Lower leg skin (tissue), 4 donors: ENCODE measurements around the gene ST6GALNAC3. TPM values are rescaled to one million over a fixed set of nuclear protein-coding genes. Genes with fewer than 3 reads are reported as not detected.
"Not testable (repeated sequence)": the region's sequence is repeated elsewhere in the genome, so short reads cannot be mapped to it uniquely, and the experiment has no call there.

Experiments used
- DNase-seq, 2 donors: peaks; one replicate each; pipeline ENCODE4 v3.0.0-alpha.2; 2019; ENCODE audit warnings: low spot score in 2 of 2
- H3K4me3 ChIP-seq: fragments of 200-600 bp; sonication (generic); 2 replicates; pipeline ENCODE4 v1.5.1; 2017; ENCODE audit warnings: mild to moderate bottlenecking, low read depth; ENCODE audit not compliant: poor library complexity, severe bottlenecking
- POLR2A ChIP-seq, 2 donors: fragments of 450-650 bp; IDR thresholded peaks; one replicate each; pipeline ENCODE4 v1.6.1; 2016 to 2017; ENCODE audit warnings: antibody characterized with exemption in 2 of 2, mild to moderate bottlenecking in 1 of 2, moderate library complexity in 1 of 2
- WGBS, 2 donors: methylation state at CpG; one replicate each; pipeline ENCODE4 v1.1.5; 2018; 5-methylcytosine and 5-hydroxymethylcytosine counted together
- intact Hi-C: fragments of 100-400 bp; cut with DNase I; formaldehyde crosslinking; loops from one replicate; pipeline ENCODE4 v1.15.0; 2023; ENCODE audit warnings: low total_unique reads
- total RNA-seq, 4 donors: library from RNA; depleted of rRNA; stranded (reverse); fragments of >200 nt; gene quantifications; one replicate each; pipeline ENCODE4 v1.1.0, GENCODE V29; 2016
- TF ChIP-seq, protein P1 (sequence below), 3 donors: fragments of 450-650 bp; IDR thresholded peaks; one replicate each; pipeline ENCODE4 v1.5.1; 2016; ENCODE audit warnings: antibody characterized with exemption in 3 of 3, mild to moderate bottlenecking in 3 of 3, moderate library complexity in 2 of 3

Gene ST6GALNAC3
- total RNA-seq, 4 donors from 2014 or later, result 1.5 to 3.8 (median 3.0) TPM

DNA sequence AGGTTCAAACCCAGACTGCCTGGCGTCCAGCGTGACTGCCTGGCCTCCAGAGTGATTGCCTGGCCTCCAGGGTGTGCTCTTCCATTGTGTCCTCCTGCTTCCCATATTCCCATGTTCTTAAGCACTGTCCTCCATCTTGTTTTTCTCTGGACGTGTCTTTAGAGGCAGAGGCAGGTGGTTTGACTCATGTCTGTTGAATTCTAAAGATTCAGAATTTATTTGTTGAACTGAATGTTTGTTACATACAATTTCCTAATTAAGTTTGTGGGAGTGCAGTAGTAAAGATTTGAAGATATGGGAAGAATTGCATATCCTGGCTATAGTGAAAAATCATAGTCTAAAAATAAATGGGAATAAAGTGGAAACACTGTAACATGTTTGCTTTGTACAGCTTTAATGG, 18.3 kb downstream of the ST6GALNAC3 start:
- no peak overlapping the region for H3K4me3 ChIP-seq
- intact Hi-C loops, result no loop called here
- no peak for DNase-seq
- 78 to 81% methylated on average over 3 of the region's 3 CpGs for WGBS, 2 donors
- TF ChIP-seq, protein P1, sequence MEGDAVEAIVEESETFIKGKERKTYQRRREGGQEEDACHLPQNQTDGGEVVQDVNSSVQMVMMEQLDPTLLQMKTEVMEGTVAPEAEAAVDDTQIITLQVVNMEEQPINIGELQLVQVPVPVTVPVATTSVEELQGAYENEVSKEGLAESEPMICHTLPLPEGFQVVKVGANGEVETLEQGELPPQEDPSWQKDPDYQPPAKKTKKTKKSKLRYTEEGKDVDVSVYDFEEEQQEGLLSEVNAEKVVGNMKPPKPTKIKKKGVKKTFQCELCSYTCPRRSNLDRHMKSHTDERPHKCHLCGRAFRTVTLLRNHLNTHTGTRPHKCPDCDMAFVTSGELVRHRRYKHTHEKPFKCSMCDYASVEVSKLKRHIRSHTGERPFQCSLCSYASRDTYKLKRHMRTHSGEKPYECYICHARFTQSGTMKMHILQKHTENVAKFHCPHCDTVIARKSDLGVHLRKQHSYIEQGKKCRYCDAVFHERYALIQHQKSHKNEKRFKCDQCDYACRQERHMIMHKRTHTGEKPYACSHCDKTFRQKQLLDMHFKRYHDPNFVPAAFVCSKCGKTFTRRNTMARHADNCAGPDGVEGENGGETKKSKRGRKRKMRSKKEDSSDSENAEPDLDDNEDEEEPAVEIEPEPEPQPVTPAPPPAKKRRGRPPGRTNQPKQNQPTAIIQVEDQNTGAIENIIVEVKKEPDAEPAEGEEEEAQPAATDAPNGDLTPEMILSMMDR (IDR thresholded peaks at IDR 0.05), result no peak
- TF ChIP-seq POLR2A (IDR thresholded peaks at IDR 0.05), result no peak

- intact Hi-C loops, result no loop called here
- no peak overlapping the region for H3K4me3 ChIP-seq
- 66 to 71% methylated on average over 8 of the region's 8 CpGs for WGBS, 2 donors
- TF ChIP-seq, protein P1 (IDR thresholded peaks at IDR 0.05), result no peak
- no peak for TF ChIP-seq POLR2A (IDR thresholded peaks at IDR 0.05)
- no peak for DNase-seq
These were observed 19.2 kb downstream of the ST6GALNAC3 start for GRCh38 chr1:76093522-76094312.

DNA sequence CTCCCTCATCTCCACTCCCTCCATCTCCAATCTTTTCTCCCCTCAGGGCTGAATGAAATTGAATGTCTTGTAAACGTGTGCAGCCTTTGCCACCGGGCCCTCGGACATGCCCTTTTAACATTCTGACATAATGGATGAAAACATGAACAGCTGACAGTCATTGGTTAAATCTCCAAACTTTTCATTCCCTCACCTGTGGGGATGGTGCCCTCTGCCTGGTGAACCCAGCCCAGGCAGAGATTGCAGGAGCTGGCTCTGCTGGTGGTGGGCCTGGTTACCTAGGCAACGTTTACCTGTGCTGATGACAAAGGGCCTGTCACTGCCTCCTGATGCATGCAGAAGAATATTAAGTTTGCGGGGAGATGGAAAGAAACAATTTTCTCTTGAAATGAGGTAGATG, 21.3 kb downstream of the ST6GALNAC3 start:
- TF ChIP-seq POLR2A (IDR thresholded peaks at IDR 0.05), result no peak
- TF ChIP-seq, protein P1 (IDR thresholded peaks at IDR 0.05), result no peak
- no peak overlapping the region for H3K4me3 ChIP-seq
- WGBS, 2 donors, result 44 to 62% methylated on average over 5 of the region's 5 CpGs
- DNase-seq, result no peak
- intact Hi-C loops, result no loop called here

GRCh38 chr1:76097064-76097463, 22.5 kb downstream of the ST6GALNAC3 start:
- intact Hi-C loops, DNase-seq, H3K4me3 ChIP-seq: not testable (repeated sequence)
- 92 to 96% methylated on average over 8 of the region's 8 CpGs for WGBS, 2 donors

- no peak for DNase-seq
- 88 to 89% methylated on average over 3 of the region's 3 CpGs for WGBS, 2 donors
- H3K4me3 ChIP-seq, result no peak overlapping the region
- TF ChIP-seq, protein P1 (IDR thresholded peaks at IDR 0.05), result no peak
- intact Hi-C loops, result no loop called here
These were observed 24.3 kb downstream of the ST6GALNAC3 start for GRCh38 chr1:76098845-76099244.

DNA sequence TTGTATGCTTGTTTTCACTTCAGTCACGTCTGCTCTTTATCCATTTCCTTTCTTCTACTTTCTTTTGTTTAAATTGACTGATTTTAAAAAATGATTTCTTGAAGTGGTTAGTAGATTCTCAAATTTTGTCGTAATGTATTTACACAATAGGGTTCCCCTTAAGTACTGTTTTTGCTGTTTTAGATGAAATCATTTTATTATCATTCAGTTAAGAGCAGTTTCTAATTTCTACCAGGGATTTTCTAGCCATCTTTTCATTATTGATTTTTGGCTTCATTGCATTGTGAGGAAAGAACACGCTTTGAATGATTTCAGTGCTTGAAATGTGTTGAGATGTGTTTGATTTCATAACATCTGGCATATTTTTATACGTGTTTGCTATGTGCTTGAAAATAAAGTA, 27.0 kb downstream of the ST6GALNAC3 start:
- TF ChIP-seq, protein P1 (IDR thresholded peaks at IDR 0.05), result no peak
- TF ChIP-seq POLR2A (IDR thresholded peaks at IDR 0.05), result no peak
- intact Hi-C loops, result no loop called here
- 70 to 75% methylated on average over 4 of the region's 4 CpGs for WGBS, 2 donors
- no peak for DNase-seq
- H3K4me3 ChIP-seq, result no peak overlapping the region
